Neuronal stem cell (in vitro differentiated cells): ENCODE measurements around the gene RANBP17.

Experiments
- DNase-seq: peaks from one replicate; pipeline ENCODE4 v3.0.0-alpha.2; 2013; ENCODE audit warnings: low spot score
- H2AFZ ChIP-seq: one replicate; pipeline ENCODE4 v1.6.1; 2013; ENCODE audit warnings: mild to moderate bottlenecking, low read length, inconsistent platforms
- H2AK5ac ChIP-seq: 2 replicates; pipeline ENCODE4 v1.6.1; 2013; ENCODE audit warnings: low read depth, mild to moderate bottlenecking, inconsistent platforms, low read length, moderate library complexity, mixed read lengths
- H2BK120ac ChIP-seq: 2 replicates; pipeline ENCODE4 v1.6.1; 2013; ENCODE audit warnings: low read depth, mild to moderate bottlenecking, inconsistent platforms, low read length, moderate library complexity, mixed read lengths
- H2BK12ac ChIP-seq: one replicate; pipeline ENCODE4 v1.6.1; 2013; ENCODE audit warnings: low read length, inconsistent platforms
- H2BK15ac ChIP-seq: 2 replicates; pipeline ENCODE4 v1.6.1; 2013; ENCODE audit warnings: mild to moderate bottlenecking, low read length, inconsistent platforms, mixed read lengths
- H2BK5ac ChIP-seq: one replicate; pipeline ENCODE4 v1.6.1; 2013; ENCODE audit warnings: inconsistent platforms, mild to moderate bottlenecking, low read length, moderate library complexity
- H3K14ac ChIP-seq: one replicate; pipeline ENCODE4 v1.6.1; 2013; ENCODE audit warnings: low read length, inconsistent platforms
- H3K18ac ChIP-seq: 2 replicates; pipeline ENCODE4 v1.6.1; 2013; ENCODE audit warnings: low read length, inconsistent platforms
- H3K23ac ChIP-seq: 2 replicates; pipeline ENCODE4 v1.6.1; 2013; ENCODE audit warnings: low read depth, mild to moderate bottlenecking, mixed read lengths, low read length, inconsistent platforms; ENCODE audit not compliant: poor library complexity
- H3K27ac ChIP-seq: replicated peaks from 3 replicates; pipeline ENCODE4 v1.5.1; 2013; ENCODE audit warnings: low read length, inconsistent platforms
- H3K27me3 ChIP-seq, 3 experiments: 2 replicates each; pipeline ENCODE4 v1.6.1; 2013; ENCODE audit warnings: low read length in 3 of 3, mild to moderate bottlenecking in 2 of 3, inconsistent platforms in 1 of 3, low read depth in 1 of 3, mixed read lengths in 1 of 3, moderate library complexity in 1 of 3; ENCODE audit not compliant: control insufficient read depth in 3 of 3, insufficient read depth in 3 of 3
- H3K36me3 ChIP-seq, 2 donors: replicated peaks in 1 of 2; 2 replicates each; pipeline ENCODE4 v1.6.1; 2013; ENCODE audit warnings: low read length in 2 of 2; ENCODE audit not compliant: control insufficient read depth in 2 of 2, insufficient read depth in 2 of 2
- H3K4ac ChIP-seq: 2 replicates; pipeline ENCODE4 v1.6.1; 2013; ENCODE audit warnings: inconsistent platforms, mild to moderate bottlenecking, low read length, moderate library complexity
- H3K4me1 ChIP-seq, 2 donors: 1 replicate in 1 of 2; 2 replicates in 1 of 2; pipeline ENCODE4 v1.6.1; 2013; ENCODE audit warnings: low read length in 2 of 2, low read depth in 1 of 2; ENCODE audit not compliant: control insufficient read depth in 2 of 2, insufficient read depth in 1 of 2
- H3K4me2 ChIP-seq: one replicate; pipeline ENCODE4 v1.6.1; 2013; ENCODE audit warnings: mild to moderate bottlenecking, low read length, inconsistent platforms; ENCODE audit not compliant: insufficient read depth, poor library complexity, severe bottlenecking
- H3K4me3 ChIP-seq, 2 donors: 2 replicates each; pipeline ENCODE4 v1.5.1; 2013; ENCODE audit warnings: low read length in 2 of 2, mild to moderate bottlenecking in 2 of 2, inconsistent platforms in 1 of 2, moderate library complexity in 1 of 2
- H3K79me1 ChIP-seq: one replicate; pipeline ENCODE4 v1.6.1; 2013; ENCODE audit warnings: low read depth, mild to moderate bottlenecking, inconsistent platforms, low read length, moderate library complexity
- H3K9ac ChIP-seq: one replicate; pipeline ENCODE4 v1.6.1; 2013; ENCODE audit warnings: mild to moderate bottlenecking, low read depth, low read length, inconsistent platforms; ENCODE audit not compliant: poor library complexity
- H3K9me3 ChIP-seq, 2 donors: replicated peaks in 1 of 2; 2 replicates each; pipeline versions ENCODE3 to v1.6.1; 2013; ENCODE audit warnings: low read length in 2 of 2, mild to moderate bottlenecking in 2 of 2, inconsistent platforms in 1 of 2, low read depth in 1 of 2, mixed read lengths in 1 of 2, moderate library complexity in 1 of 2; ENCODE audit not compliant: control insufficient read depth in 2 of 2, insufficient read depth in 1 of 2
- H4K8ac ChIP-seq: one replicate; pipeline ENCODE4 v1.6.1; 2013; ENCODE audit warnings: low read depth, mild to moderate bottlenecking, inconsistent platforms, low read length, moderate library complexity
- H4K91ac ChIP-seq: one replicate; pipeline ENCODE4 v1.6.1; 2013; ENCODE audit warnings: low read length, low read depth, mild to moderate bottlenecking, inconsistent platforms; ENCODE audit not compliant: poor library complexity
- WGBS, 2 donors: extraction: QIAGEN DNeasy Blood & Tissue Kit; methylation state at CpG; one replicate each; pipeline ENCODE4 v1.1.7; 2013; ENCODE audit warnings: missing lambda C conversion rate in 2 of 2, mixed read lengths in 1 of 2; ENCODE audit not compliant: insufficient read length in 2 of 2, insufficient replicate concordance in 1 of 2; ENCODE audit errors: extremely low coverage in 2 of 2; 5-methylcytosine and 5-hydroxymethylcytosine counted together

Gene RANBP17

GRCh38 chr5:171285465-171285864 is 423.6 kb downstream of the RANBP17 start:
- no peak overlapping the region for H2BK12ac ChIP-seq
- H2AFZ ChIP-seq, result no peak overlapping the region
- H3K9ac ChIP-seq, result no peak overlapping the region
- peaks cover 0 to 1% of the 10 kb centered on the region in 2 donors for H3K4me1 ChIP-seq
- H3K4me2 ChIP-seq, result no peak overlapping the region
- no peak for DNase-seq
- H2BK120ac ChIP-seq, result no peak overlapping the region
- no peak overlapping the region for H3K14ac ChIP-seq
- no peak overlapping the region for H3K23ac ChIP-seq
- H4K8ac ChIP-seq, result no peak overlapping the region
- no peaks in the 10 kb centered on the region for H3K36me3 ChIP-seq
- no peak overlapping the region for H3K18ac ChIP-seq
- H3K9me3 ChIP-seq, result no peaks in the 10 kb centered on the region
- H4K91ac ChIP-seq, result no peak overlapping the region
- H3K79me1 ChIP-seq, result no peaks in the 10 kb centered on the region
- no peak overlapping the region for H3K4ac ChIP-seq
- H2BK15ac ChIP-seq, result no peak overlapping the region
- no peaks in the 10 kb centered on the region for H3K27me3 ChIP-seq
- WGBS, 2 donors, result no CpG with 5 or more reads among the region's 2 CpGs
- H2BK5ac ChIP-seq, result no peak overlapping the region
- no peak overlapping the region for H3K4me3 ChIP-seq
- no peak overlapping the region for H2AK5ac ChIP-seq
- H3K27ac ChIP-seq, result no peak overlapping the region

DNA sequence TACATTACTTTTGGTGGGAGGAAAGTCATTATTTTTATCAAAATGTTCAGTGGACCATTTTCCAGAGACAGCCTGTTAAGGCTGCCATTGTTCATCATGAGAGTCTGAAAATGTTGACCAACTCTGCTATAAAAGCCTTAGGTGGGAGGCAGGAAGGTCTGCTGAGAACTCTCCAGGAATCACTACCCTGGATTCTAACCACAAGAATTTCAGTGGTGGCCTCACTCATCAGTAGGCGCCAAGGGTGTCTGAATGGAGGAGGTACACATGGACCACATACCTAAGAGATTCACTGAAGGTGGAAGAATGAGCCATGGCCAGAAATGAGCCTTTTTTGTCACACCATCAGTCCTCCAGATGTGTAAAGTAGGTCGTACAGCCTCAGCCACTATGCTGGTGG is 426.2 kb downstream of the RANBP17 start:
- H2BK5ac ChIP-seq, result no peak overlapping the region
- no peak overlapping the region for H4K8ac ChIP-seq
- H3K18ac ChIP-seq, result no peak overlapping the region
- H3K4me2 ChIP-seq, result no peak overlapping the region
- no CpG with 5 or more reads among the region's 2 CpGs for WGBS, 2 donors
- no peak overlapping the region for H3K9ac ChIP-seq
- H3K4ac ChIP-seq, result no peak overlapping the region
- H2AK5ac ChIP-seq, result no peak overlapping the region
- H3K4me1 ChIP-seq, result peaks cover 0 to 1% of the 10 kb centered on the region in 2 donors
- H2BK15ac ChIP-seq, result no peak overlapping the region
- H3K14ac ChIP-seq, result no peak overlapping the region
- no peaks in the 10 kb centered on the region for H3K9me3 ChIP-seq
- H2AFZ ChIP-seq, result no peak overlapping the region
- no peak overlapping the region for H3K4me3 ChIP-seq
- no peaks in the 10 kb centered on the region for H3K79me1 ChIP-seq
- no peak overlapping the region for H4K91ac ChIP-seq
- no peak overlapping the region for H2BK12ac ChIP-seq
- no peak overlapping the region for H3K23ac ChIP-seq
- no peak overlapping the region for H3K27ac ChIP-seq
- no peaks in the 10 kb centered on the region for H3K27me3 ChIP-seq
- no peak overlapping the region for H2BK120ac ChIP-seq
- no peaks in the 10 kb centered on the region for H3K36me3 ChIP-seq
- DNase-seq, result no peak

DNA sequence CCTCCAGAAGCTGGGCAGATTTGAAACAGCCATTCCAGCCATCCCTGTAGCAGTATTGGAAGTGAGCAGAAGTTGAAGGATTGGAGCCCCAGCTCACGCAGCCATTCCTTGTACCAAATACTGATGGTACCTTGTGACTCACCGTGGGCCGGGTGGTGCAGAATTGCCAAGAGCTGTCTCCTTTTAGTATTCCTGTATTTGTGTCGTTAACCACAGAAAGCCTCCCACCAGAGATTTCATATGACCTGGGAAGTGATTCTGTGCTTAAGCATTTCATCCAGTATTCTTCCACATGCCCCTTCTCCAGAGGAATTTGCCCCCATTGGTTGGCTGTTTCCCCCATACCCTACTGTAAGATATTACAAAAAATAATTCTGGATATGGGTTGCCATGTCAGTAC is 429.6 kb downstream of the RANBP17 start:
- no peak overlapping the region for H2BK5ac ChIP-seq
- H2BK12ac ChIP-seq, result no peak overlapping the region
- H3K4me2 ChIP-seq, result no peak overlapping the region
- H2AFZ ChIP-seq, result no peak overlapping the region
- no peak overlapping the region for H3K18ac ChIP-seq
- H2AK5ac ChIP-seq, result no peak overlapping the region
- no peak overlapping the region for H4K91ac ChIP-seq
- WGBS, 2 donors, result no CpG with 5 or more reads among the region's 4 CpGs
- H3K9ac ChIP-seq, result no peak overlapping the region
- H2BK120ac ChIP-seq, result no peak overlapping the region
- H3K36me3 ChIP-seq, result peaks cover 1 to 13% of the 10 kb centered on the region in 2 donors
- no peak overlapping the region for H3K4ac ChIP-seq
- H3K27me3 ChIP-seq, result no peaks in the 10 kb centered on the region
- H3K79me1 ChIP-seq, result no peaks in the 10 kb centered on the region
- no peak overlapping the region for H3K27ac ChIP-seq
- no peak overlapping the region for H4K8ac ChIP-seq
- H3K23ac ChIP-seq, result no peak overlapping the region
- H3K4me1 ChIP-seq, result peaks cover 0 to 1% of the 10 kb centered on the region in 2 donors
- H2BK15ac ChIP-seq, result no peak overlapping the region
- no peak for DNase-seq
- no peak overlapping the region for H3K4me3 ChIP-seq
- no peaks in the 10 kb centered on the region for H3K9me3 ChIP-seq
- H3K14ac ChIP-seq, result no peak overlapping the region

- Histone ChIP-seq H2AFZ (no peak overlapping the region), H3K18ac (no peak overlapping the region), H4K91ac (no peak overlapping the region), H3K4ac (no peak overlapping the region), H2BK5ac (no peak overlapping the region), H4K8ac (no peak overlapping the region), H3K4me1 (no peaks in the 10 kb centered on the region), H3K79me1 (no peaks in the 10 kb centered on the region), H3K9me3 (no peaks in the 10 kb centered on the region), H3K4me3 (no peak overlapping the region), H3K23ac (no peak overlapping the region), H3K14ac (no peak overlapping the region), H2BK120ac (no peak overlapping the region), H2BK15ac (no peak overlapping the region), H3K27ac (no peak overlapping the region), H3K4me2 (no peak overlapping the region), H3K9ac (no peak overlapping the region), H2AK5ac (no peak overlapping the region), H2BK12ac (no peak overlapping the region), H3K27me3 (no peaks in the 10 kb centered on the region), H3K36me3 (peaks cover 1 to 33% of the 10 kb centered on the region in 2 donors)
- no peak for DNase-seq
- no CpG with 5 or more reads among the region's 1 CpG for WGBS, 2 donors
Measured at GRCh38 chr5:171295299-171295698, 433.5 kb downstream of the RANBP17 start.
